ENCODE results near the gene USP13.

DNA sequence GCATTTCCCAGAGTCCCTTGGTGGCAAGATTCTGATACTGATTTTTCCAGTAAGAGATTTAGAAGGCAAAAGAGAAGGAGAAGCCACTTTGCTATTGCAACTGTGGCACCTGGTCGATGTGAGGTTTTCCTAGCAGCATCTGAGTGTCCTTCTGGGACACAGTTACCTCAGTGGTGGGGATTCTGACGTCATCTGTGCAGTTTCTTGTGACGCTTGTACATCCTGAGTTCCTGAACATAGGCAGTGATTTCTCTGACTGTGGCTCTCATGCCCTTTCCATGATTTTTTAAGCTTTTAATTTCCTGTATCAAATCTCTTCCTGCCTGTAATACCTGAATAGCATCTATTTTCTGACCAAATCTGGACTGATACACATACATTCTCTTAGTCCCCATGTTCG lies 8.9 kb downstream of the USP13 start:
- TF ChIP-seq NR2C2 (IDR thresholded peaks at IDR 0.05; ENCODE audit: borderline replicate concordance, control insufficient read depth, insufficient read length, low read depth) (no peak), ZNF274 (IDR thresholded peaks at IDR 0.05; ENCODE audit: insufficient read depth, insufficient read length) (no peak), NRF1 (conservative IDR thresholded peaks at IDR 0.05; ENCODE audit: low read depth, low read length) (no peak), EGR1 (IDR thresholded peaks at IDR 0.05; ENCODE audit: borderline replicate concordance in 1 of 2, low read depth in 2 of 2, low read length in 2 of 2) (no peak), RELA (IDR thresholded peaks at IDR 0.05; ENCODE audit: borderline replicate concordance, partially characterized antibody) (no peak), IRF4 (IDR thresholded peaks at IDR 0.05; ENCODE audit: low read depth, low read length) (no peak), MXI1 (IDR thresholded peaks at IDR 0.05; ENCODE audit: low read depth, low read length) (no peak), BMI1 (IDR thresholded peaks at IDR 0.05; ENCODE audit: borderline replicate concordance) (no peak)
- TF ChIP-seq, protein P1, sequence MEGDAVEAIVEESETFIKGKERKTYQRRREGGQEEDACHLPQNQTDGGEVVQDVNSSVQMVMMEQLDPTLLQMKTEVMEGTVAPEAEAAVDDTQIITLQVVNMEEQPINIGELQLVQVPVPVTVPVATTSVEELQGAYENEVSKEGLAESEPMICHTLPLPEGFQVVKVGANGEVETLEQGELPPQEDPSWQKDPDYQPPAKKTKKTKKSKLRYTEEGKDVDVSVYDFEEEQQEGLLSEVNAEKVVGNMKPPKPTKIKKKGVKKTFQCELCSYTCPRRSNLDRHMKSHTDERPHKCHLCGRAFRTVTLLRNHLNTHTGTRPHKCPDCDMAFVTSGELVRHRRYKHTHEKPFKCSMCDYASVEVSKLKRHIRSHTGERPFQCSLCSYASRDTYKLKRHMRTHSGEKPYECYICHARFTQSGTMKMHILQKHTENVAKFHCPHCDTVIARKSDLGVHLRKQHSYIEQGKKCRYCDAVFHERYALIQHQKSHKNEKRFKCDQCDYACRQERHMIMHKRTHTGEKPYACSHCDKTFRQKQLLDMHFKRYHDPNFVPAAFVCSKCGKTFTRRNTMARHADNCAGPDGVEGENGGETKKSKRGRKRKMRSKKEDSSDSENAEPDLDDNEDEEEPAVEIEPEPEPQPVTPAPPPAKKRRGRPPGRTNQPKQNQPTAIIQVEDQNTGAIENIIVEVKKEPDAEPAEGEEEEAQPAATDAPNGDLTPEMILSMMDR (IDR thresholded peaks at IDR 0.05 in 2 of 3, conservative IDR thresholded peaks at IDR 0.05 in 1 of 3; ENCODE audit: control insufficient read depth in 2 of 3, extremely low read depth in 1 of 3, insufficient read depth in 1 of 3, low read depth in 3 of 3, low read length in 3 of 3), result no peak
- TF ChIP-seq, protein P2, sequence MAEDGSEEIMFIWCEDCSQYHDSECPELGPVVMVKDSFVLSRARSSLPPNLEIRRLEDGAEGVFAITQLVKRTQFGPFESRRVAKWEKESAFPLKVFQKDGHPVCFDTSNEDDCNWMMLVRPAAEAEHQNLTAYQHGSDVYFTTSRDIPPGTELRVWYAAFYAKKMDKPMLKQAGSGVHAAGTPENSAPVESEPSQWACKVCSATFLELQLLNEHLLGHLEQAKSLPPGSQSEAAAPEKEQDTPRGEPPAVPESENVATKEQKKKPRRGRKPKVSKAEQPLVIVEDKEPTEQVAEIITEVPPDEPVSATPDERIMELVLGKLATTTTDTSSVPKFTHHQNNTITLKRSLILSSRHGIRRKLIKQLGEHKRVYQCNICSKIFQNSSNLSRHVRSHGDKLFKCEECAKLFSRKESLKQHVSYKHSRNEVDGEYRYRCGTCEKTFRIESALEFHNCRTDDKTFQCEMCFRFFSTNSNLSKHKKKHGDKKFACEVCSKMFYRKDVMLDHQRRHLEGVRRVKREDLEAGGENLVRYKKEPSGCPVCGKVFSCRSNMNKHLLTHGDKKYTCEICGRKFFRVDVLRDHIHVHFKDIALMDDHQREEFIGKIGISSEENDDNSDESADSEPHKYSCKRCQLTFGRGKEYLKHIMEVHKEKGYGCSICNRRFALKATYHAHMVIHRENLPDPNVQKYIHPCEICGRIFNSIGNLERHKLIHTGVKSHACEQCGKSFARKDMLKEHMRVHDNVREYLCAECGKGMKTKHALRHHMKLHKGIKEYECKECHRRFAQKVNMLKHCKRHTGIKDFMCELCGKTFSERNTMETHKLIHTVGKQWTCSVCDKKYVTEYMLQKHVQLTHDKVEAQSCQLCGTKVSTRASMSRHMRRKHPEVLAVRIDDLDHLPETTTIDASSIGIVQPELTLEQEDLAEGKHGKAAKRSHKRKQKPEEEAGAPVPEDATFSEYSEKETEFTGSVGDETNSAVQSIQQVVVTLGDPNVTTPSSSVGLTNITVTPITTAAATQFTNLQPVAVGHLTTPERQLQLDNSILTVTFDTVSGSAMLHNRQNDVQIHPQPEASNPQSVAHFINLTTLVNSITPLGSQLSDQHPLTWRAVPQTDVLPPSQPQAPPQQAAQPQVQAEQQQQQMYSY (CRISPR knock-in tag; IDR thresholded peaks at IDR 0.05), result no peak
